GM13976 (cell line): ENCODE results near the gene COMMD7.

ENCODE experiments used
- DNase-seq: peaks from one replicate; pipeline ENCODE4 v3.0.0; 2012; ENCODE audit warnings: low spot score
- in situ Hi-C: fragments of 300-500 bp; cut with MboI; formaldehyde crosslinking; loops from one replicate; pipeline ENCODE4 v1.12.0; 2022; ENCODE audit warnings: low sequenced_read_pairs, mixed read lengths, inconsistent platforms; ENCODE audit not compliant: unreplicated experiment
- TF ChIP-seq, protein P1 (sequence below): IDR thresholded peaks from 2 replicates; pipeline ENCODE4 v1.5.1; 2012; ENCODE audit warnings: borderline replicate concordance, mild to moderate bottlenecking; ENCODE audit not compliant: insufficient read depth; ENCODE audit errors: extremely low read depth, missing control alignments, control extremely low read depth

Gene COMMD7

DNA sequence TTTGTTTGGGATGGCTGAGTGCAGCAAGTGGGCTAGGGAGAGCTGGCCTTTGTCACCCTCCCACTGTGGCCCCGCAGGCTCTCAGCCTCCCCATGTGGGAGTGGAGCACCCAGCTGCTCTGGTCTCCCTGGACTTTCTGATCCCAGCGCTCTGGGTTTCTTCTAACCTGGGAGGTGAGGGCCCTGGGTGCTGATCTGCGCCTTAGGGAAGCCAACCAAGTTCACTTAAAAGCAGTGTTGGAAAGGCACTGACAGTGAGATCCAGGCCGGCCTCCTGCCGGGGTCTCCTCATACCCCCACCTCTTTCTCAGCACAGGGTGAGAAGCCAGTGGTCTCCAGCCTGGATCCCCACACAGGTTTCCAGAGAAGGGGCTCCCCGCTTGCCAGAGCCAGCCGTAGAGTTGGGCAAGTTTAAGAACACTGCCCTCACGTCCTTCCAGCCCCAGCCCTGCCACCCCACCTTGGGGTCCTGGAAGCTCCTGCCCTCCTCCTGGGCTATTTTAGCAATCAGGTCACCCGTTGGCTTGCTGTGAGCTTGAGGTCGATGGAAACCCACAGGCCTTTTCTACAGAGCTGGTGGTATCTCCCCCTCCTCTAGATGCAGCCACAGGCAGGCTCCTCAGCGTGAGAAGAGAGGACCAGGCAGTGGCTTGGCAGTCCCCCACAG lies 79.1 kb downstream of the COMMD7 start:
- in situ Hi-C loops = loop anchor here (25.0 kb wide), 1 partner anchor 827 kb away; the partner anchor contains the start of gene FOXS1
- TF ChIP-seq, protein P1, sequence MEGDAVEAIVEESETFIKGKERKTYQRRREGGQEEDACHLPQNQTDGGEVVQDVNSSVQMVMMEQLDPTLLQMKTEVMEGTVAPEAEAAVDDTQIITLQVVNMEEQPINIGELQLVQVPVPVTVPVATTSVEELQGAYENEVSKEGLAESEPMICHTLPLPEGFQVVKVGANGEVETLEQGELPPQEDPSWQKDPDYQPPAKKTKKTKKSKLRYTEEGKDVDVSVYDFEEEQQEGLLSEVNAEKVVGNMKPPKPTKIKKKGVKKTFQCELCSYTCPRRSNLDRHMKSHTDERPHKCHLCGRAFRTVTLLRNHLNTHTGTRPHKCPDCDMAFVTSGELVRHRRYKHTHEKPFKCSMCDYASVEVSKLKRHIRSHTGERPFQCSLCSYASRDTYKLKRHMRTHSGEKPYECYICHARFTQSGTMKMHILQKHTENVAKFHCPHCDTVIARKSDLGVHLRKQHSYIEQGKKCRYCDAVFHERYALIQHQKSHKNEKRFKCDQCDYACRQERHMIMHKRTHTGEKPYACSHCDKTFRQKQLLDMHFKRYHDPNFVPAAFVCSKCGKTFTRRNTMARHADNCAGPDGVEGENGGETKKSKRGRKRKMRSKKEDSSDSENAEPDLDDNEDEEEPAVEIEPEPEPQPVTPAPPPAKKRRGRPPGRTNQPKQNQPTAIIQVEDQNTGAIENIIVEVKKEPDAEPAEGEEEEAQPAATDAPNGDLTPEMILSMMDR = no peak
- DNase-seq = no peak

DNA sequence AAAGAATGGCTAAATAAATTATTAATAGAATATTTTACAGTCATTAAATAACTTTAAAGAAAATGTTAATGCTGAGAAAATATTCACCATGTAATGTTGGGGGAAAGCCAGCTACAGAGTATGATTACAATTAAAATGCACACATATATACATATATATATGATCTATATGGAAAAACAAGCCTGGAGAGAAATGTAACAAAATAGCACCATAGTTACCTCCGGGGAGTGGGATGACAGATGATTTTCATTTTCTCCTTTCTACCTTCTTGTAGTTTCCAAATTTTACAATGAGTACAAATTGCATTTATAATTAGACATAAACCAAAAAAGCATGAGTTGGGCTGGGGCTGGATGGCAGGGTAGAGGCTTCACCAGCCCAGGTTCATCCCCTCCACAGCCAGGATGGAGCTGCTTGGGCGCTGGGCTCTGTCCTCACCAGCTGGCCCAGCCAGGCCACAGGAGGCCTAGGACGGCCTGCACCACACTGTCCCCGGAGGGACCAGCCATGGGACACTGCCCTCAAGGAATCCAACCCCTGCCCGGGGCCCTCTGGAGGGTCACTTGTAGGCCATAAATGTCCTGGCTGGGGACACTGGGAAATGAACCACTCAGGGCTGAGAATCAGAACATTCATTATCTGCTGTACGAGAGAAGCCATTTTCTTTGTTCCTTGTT lies 79.8 kb downstream of the COMMD7 start:
- TF ChIP-seq, protein P1 = no peak
- in situ Hi-C loops = loop anchor here (25.0 kb wide), 1 partner anchor 826 kb away; the partner anchor contains the start of gene FOXS1
- DNase-seq = no peak

DNA sequence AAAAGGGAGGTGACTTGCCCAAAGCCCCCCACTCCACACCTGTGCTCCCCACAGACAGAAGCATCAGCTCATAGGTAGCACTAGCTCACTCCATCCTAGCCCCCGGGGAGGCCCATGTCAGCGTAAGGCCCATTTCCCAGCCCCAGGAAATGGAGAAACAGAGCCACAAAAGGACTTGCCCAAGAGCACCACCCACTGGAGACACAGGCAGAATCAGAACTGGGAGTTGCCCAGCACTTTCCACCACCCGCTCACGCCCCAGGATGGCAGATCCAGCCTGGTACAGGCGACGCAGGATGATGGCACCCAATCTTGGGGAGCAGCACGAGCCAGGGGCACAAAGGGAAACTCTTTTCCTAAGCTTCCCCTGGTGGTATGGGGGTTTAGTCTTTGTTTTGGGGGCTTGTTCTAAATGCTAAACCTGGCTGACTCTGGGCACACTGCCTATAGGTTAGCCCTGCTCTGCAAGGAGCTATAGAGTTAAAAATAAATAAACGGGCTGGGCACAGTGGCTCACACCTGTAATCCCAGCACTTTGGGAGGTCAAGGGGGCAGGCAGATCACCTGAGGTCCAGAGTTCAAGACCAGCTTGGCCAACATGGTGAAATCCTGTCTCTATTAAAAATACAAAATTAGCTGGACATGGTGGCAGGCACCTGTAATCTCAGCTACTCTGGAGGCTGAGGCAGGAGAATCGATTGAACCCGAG lies 81.3 kb downstream of the COMMD7 start:
- no peak for DNase-seq
- in situ Hi-C loops = loop anchor here (25.0 kb wide), 1 partner anchor 825 kb away; the partner anchor contains the start of gene FOXS1
- TF ChIP-seq, protein P1 = no peak

DNA sequence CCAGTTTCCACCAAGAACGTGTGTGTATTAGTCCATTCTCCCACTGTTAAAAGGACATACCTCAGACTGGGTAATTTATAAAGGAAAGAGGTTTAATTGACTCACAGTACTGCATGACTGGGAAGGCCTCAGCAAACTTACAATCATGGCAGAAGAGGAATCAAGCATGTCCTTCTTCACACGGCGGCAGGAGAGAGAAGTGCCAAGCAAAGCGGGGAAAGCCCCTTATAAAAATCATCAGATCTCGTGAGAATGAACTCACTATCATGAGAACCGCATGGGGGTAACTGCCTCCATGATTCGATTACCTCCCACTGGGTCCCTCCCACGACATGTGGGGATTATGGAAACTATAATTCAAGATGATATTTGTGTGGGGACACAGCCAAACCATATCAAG lies 82.6 kb downstream of the COMMD7 start:
- in situ Hi-C loops = loop anchor here (25.0 kb wide), 1 partner anchor 823 kb away; the partner anchor contains the start of gene FOXS1
- TF ChIP-seq, protein P1 = no peak
- no peak for DNase-seq

DNA sequence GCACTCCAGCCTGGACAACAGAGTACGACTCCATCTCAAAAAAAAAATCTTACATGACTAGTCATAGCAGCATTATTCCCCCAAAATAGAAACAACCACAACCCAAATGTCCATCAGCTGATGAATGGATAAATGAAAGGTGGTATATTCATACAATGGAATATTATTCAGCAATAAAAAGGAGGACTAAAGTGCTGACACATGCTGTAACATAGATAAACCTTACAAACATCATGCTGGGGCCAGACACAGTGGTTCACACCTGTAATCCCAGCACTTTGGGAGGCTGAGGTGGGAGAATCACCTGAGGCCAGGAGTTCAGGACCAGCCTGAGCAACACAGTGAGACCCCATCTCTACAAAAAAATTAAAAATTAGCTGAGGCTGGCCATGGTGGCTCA lies 86.4 kb downstream of the COMMD7 start:
- TF ChIP-seq, protein P1 = no peak
- in situ Hi-C loops = loop anchor here (25.0 kb wide), 1 partner anchor 820 kb away; the partner anchor contains the start of gene FOXS1
- no peak for DNase-seq

DNA sequence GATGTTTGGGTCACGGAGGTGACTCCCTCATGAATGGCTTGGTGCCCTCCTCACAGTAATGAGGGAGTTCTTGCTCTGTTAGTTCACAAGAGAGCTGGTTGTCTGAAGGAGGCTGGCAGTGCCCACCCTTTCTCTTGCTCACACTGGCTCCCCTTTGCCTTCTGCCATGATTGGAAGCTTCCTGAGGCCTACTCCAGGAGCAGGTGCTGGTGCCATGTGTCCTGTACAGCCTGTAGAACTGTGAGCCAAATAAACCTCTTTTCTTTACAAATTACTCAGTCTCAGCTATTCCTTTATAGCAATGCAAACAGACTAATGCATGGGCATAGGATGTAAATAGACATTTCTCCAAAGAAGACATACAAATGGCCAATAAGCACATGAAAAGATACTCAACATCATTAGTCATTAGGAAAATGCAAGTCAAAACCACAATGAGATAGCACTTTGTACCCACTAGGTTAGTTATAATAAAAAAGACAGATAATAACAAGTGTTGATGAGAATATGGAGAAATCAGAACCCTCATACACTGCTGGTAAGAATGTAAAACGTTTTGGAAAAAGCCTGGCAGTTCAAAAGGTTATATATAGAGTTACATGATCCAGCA lies 87.3 kb downstream of the COMMD7 start:
- TF ChIP-seq, protein P1 = no peak
- no peak for DNase-seq
- in situ Hi-C loops = loop anchor here (25.0 kb wide), 1 partner anchor 819 kb away; the partner anchor contains the start of gene FOXS1
